Activated effector memory CD4-positive, alpha-beta T cell treated with anti-CD3 and anti-CD28 coated beads, Interleukin-2, amount 50 U/mL, for 16 hours (primary cell): ENCODE data around the gene SLC25A24.
"Not testable (repeated sequence)": the region's sequence is repeated elsewhere in the genome, so short reads cannot be mapped to it uniquely, and the experiment has no call there.

ENCODE experiments used
- DNase-seq: peaks from one replicate; pipeline ENCODE4 v3.0.0-alpha.2; 2020

Gene SLC25A24

GRCh38 chr1:108193333-108193732 lies 6.8 kb downstream of the SLC25A24 start:
- DNase-seq: no peak

GRCh38 chr1:108192581-108192980 lies 7.6 kb downstream of the SLC25A24 start:
- DNase-seq: no peak

- no peak for DNase-seq
Measured at GRCh38 chr1:108190686-108191416, 9.3 kb downstream of the SLC25A24 start.

- no peak for DNase-seq
Measured at GRCh38 chr1:108190001-108190634, 10.0 kb downstream of the SLC25A24 start.

- no peak for DNase-seq
Measured at GRCh38 chr1:108188801-108189200, 11.3 kb downstream of the SLC25A24 start.

- DNase-seq: no peak
Measured at GRCh38 chr1:108182959-108183700, 17.0 kb downstream of the SLC25A24 start.

GRCh38 chr1:108179018-108179417 lies 21.1 kb downstream of the SLC25A24 start:
- DNase-seq: no peak

- DNase-seq: not testable (repeated sequence)
Measured at GRCh38 chr1:108162409-108162808, 37.7 kb downstream of the SLC25A24 start.

GRCh38 chr1:108159951-108160350 lies 40.2 kb downstream of the SLC25A24 start:
- not testable (repeated sequence) for DNase-seq

- DNase-seq: no peak
Measured at GRCh38 chr1:108158893-108159453, 41.2 kb downstream of the SLC25A24 start.

- no peak for DNase-seq
Measured at GRCh38 chr1:108154314-108154713, 45.8 kb downstream of the SLC25A24 start.

- no peak for DNase-seq
Measured at GRCh38 chr1:108152782-108153222, 47.3 kb downstream of the SLC25A24 start.

- DNase-seq: no peak
Measured at GRCh38 chr1:108151548-108151947, 48.6 kb downstream of the SLC25A24 start.

- DNase-seq: no peak
Measured at GRCh38 chr1:108149796-108150467, 50.2 kb downstream of the SLC25A24 start.

- DNase-seq: not testable (repeated sequence)
Measured at GRCh38 chr1:108144569-108144968, 55.6 kb downstream of the SLC25A24 start.

GRCh38 chr1:108142773-108143394 lies 57.3 kb downstream of the SLC25A24 start:
- DNase-seq: no peak

- no peak for DNase-seq
Measured at GRCh38 chr1:108142258-108142657, 57.9 kb downstream of the SLC25A24 start.

- DNase-seq: no peak
Measured at GRCh38 chr1:108141621-108142020, 58.5 kb downstream of the SLC25A24 start.

- no peak for DNase-seq
Measured at GRCh38 chr1:108140936-108141335, 59.2 kb downstream of the SLC25A24 start.

GRCh38 chr1:108140177-108140576 lies 60.0 kb downstream of the SLC25A24 start:
- DNase-seq: no peak

GRCh38 chr1:108139555-108139954 lies 60.6 kb downstream of the SLC25A24 start:
- DNase-seq: not testable (repeated sequence)

GRCh38 chr1:108133148-108133547 lies 67.0 kb downstream of the SLC25A24 start:
- DNase-seq: not testable (repeated sequence)
